ENCODE data around the gene SAPCD1.

The SAPCD1 gene

DNA sequence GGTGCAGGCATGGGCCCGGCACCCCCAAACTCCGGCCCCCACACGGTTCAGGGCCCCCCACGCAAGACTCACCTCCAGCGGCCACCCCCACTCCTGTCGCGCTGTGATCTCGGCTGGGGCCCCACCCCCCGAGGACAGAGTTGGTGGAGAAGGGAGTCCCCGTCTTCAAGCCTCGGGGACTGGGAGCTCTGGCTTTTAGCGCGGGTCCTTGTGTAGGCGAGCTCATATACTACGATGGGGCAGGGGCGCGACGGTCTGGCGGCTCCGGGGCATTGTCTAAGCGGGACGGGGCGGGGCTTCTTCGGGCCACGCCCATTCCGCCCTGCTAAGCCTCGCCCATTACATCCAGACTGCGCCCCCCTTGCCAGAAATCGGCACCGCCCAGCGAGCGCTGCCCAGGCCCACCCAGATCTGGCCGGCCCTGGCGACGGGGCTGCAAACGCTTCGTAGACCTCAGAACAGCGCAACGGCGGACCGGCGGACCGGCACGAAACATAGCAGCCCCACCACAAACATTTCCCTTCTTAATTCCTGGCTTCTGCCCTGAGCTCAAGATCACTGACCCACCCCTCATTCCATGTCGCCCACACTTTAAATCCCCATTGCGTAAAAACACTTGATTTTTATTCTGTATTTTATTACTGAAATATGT is 32.4 kb upstream of the SAPCD1 start:
- DNase-seq = peak; percentile 83

DNA sequence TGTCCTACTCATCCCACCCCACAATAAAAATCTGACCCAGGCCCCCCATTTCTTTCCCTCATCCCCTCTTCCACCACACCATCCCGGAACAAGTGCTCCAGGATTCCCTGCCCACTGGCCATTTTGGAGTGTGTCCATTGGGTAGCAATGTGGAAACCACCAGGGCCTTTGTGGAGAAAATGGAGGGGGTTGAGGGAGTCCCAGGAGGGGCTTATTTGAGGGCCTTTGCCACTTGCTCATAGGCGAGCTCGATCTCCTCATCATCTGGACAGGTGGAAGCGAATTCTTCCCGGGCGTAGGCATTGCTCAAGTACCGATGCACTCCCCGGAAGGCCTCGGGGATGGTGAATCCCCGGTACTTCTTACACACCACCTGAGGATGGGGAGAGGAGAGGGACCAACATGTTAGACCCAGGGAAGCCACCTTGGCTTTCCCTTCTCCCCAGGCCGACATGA is 31.8 kb upstream of the SAPCD1 start:
- no peak for DNase-seq

DNA sequence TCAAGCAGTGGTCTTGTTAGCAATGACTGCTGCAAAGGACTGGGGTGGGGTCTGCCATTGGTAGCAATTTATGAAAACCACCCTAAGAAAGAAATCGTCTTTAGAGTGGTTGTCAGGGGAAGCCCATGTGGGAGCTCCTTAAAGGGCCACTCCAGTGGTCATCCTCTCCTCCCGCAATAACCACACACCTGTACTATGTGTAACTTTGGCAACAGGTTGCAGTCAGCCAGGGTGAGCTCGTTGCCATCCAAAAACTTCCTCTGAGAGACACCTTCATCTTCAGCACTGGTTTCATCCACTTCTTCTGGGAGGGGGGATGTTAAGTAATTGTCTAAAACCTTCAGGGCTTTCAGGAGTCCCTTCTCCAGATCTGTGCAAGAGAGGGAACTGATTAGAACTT is 30.4 kb upstream of the SAPCD1 start:
- DNase-seq = no peak

DNA sequence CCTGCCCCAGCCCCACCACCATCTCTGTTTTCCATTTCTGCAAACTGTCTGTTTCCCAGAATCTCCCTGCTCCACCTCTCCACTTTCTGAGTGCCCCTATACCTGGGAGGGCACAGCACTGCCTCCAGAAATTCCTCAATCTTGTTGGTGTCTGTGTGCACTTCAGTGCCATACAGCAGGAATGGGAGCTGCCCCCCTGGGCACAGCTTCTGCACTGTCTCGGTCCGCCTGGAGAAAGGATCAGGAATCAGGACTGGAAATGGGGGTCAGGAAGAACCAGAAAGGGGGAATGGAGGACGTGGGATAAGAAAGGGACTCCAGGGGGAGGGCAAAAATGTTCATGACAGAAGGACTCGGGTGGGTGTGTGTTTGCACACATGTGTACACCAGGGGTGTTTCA is 28.7 kb upstream of the SAPCD1 start:
- no peak for DNase-seq

DNA sequence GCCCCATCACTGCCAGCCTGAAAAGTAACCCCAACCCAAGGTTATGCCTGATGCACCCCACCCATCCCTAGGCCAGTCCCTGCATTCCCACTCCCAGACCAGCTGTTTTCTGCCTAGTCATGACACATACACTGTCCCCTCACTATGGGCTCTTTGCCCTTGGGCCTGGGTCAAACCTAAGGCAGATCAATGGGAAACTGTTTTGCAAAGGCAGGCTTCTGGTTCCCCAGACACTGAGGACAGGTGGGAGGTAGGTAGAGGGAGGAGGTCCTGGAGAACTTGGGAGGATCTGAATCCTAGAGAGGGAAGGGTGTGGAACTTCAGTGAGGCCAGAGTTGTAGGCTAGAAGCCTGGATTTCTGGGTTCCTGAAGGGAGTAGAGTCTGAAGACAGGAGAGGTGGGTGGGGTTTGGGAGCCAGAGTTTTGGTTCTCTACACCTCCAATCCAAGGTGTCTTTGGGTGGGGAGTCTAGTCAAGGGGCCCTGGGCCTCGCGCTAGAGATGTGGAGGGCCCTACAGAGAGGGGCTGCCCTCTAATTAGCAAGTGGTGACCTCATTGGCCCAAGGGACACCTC is 28.1 kb upstream of the SAPCD1 start:
- no peak for DNase-seq

DNA sequence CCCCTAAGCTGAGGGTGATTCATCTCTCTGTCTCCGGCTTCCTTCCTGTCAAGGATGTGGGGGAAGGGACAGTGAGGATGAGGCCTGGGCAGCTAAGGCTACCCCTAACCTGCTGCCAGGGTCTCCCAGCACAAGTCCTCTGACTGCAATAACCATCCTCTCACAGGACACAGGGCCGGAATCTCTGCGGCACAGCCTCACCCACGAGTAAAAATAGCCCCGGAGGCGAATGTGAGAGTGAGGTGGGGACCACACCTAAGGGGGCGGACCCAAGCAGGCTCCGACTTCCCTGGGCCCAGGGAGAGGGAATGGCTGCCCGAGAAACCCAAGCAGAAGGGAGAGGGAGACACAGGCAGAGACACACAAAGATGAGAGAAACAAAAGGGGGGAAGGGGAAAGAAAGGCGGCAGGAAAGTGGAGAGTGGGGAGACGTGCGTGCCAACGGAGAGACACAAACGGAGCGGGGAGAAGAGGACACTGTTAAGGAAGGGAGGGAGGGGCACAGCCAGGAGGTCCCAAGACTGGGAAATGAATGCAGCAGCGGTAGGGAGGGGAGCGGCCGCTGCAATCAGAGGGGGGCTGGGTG is 27.5 kb upstream of the SAPCD1 start:
- peak; percentile 75 for DNase-seq

DNA sequence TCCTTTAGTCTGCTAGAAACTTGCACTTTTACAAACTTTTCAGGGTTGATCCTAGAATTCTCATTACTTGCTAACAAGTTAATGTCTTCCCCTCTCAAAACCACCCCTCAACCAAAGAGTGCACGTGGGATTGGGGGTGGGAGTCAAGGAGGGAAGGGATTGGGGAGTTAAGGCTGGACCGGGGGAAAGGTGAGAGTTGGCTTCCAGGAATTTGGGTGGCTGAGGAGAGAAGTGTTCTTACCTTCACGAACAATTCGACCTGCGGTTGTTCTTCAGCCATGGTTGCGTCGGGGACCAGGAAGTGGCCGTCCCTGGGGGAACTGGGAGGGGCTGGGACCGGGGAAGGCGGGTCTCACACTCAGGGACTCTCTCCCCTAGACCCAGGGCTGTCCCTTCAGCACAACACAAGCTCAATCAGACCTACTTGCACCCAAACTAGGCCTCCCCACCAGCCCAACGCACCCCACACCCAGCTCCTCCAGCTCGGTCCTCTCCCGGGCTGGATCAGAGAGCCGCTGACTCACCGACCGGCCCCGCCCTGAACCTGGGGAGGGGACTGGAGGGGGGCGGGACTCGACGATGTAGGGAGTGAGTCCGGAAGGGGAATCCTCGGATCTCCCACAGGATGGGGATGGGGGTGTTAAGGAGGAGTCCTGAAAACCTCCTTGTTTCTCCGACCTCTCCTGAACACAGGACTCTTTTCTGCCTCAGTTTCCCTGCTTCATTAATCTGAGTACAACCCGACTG is 26.3 kb upstream of the SAPCD1 start, which contains the start of gene CLIC1:
CLIC1 (minus strand) TSS at position 510 of the 747 bp plus-strand sequence; CDS start at position 280, 230 bp downstream.
- peak; percentile 83 for DNase-seq

DNA sequence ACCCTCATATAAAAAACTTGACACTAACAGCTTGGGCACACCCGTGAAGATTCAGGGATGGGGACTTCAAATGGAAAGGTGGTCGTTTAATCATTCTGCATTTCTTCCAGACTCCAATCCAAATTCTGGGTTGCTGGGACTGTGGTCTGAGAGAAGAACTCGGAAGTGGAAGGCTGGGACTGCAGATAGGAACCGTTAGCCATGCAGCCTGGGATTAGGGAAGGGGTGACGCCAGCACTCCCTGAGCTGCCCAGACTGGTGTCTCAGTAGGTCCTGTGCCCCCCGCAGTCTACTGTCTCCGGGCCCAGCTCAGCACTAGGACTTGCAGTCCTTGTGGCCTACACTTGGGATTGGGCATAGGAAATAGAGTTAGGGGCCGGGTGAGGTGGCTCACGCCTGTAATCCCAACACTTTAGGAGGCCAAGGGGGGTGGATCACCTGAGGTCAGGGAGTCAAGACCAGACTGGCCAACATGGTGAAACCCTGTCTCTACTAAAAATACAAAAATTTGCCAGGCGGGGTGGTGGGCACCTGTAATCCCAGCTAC is 25.6 kb upstream of the SAPCD1 start:
- no peak for DNase-seq

DNA sequence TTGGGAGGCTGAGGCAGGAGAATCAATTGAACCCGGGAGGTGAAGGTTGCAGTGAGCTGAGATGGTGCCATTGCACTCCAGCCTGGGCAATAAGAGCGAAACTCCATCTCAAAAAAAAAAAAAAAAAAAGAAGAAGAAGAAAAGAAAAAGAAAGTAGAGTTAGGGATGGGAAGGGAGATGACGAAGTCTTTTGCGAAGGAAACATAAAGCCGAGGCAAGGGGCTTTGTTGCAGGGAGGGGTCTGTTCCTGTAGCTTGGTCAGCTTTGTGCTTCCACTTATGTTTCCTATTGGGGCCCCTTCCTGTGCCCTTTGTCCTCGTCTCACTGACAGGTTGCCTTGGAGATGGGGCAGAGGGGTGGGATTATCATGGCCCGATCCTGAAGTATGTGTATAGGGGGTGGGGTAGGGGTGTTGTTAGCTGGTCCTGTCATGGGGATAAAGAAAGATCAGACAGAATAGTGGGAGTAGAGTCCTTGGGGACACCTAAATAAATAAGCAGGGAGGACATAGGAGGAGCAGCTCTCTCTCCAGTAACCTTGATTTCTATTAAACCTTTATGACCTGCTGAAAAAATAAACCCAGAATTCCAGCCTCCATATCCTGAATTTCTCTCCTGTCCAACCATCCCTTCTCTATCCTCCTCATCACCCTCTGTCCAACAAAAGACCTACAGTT is 25.0 kb upstream of the SAPCD1 start:
- DNase-seq = no peak

DNA sequence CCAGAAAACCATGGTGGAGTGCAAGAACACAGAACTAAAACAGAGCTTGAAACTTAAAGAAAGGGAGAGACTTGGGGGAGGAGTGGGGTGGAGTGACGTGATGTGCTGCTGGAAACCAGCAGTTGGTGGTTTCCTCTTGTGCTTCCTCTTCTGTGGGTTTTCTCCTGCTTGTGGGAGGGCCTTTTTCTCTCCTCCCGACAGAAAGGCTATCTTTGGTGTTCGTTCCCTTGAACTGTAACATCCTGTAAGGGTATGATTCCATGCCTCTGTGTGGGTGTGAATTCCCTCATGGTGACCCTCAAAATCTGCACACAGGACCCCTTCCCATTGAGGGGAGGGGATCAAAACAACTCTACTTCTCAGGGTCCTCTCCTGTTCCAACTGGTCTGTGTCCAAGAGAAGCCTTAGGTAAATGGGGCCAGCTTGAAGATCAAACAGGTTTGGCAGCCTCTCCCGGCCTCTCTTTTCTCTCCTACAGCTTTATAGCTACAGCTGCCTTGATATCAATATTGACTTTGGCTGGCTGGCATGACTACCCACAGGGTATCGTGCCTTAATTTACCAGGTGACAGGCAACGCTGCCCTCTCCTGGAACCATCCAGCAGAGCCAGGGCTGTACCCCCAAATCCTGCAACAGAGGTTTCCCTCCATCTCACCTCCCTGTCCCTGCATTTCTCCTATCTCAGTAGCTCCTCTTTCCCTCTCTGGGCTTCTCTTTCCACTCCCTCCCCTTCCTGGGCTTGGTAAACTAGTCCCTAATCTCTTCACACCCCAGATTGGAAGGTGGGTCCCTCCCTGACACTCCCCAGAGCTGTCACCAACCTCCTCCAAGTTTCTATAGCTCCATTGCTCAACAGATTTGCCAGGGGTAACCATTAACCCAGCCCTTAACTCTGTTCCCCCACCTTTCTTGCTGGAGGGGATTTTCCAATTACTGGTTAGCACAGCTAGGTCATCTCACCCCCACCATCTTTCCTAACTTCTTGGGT is 24.2 kb upstream of the SAPCD1 start:
- peak; percentile 85 for DNase-seq

DNA sequence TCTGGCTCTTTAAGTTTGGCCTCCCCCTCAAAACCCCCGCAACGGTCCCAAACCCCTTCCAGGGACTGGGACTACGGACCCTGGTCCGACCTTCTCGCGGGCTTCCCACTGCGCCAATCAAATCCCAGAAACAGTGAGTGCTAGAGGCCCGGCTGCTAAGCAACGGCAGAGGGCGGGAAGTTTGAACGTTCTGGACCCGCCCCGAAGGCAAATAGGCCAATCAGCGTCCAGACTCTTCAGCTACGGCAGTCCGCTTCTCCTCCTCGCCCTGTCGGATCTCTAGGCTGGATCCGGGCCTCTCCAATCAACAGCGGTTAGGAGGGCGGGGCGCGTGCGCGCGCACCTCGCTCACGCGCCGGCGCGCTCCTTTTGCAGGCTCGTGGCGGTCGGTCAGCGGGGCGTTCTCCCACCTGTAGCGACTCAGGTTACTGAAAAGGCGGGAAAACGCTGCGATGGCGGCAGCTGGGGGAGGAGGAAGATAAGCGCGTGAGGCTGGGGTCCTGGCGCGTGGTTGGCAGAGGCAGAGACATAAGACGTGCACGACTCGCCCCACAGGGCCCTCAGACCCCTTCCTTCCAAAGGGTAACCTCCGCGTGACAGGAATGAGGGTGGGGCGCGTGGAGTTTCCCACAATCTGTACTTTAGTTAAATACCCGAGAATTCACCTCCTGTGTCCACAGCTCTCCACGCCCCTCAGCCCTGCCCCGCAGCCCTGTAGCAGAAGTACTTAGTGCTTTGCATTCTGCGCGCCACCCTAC is 22.6 kb upstream of the SAPCD1 start, which contains the start of gene MSH5:
MSH5 (plus strand) TSS at position 367 of the 758 bp plus-strand sequence. CDS start 462 bp downstream, outside the sequence.
- DNase-seq = peak; percentile 99

DNA sequence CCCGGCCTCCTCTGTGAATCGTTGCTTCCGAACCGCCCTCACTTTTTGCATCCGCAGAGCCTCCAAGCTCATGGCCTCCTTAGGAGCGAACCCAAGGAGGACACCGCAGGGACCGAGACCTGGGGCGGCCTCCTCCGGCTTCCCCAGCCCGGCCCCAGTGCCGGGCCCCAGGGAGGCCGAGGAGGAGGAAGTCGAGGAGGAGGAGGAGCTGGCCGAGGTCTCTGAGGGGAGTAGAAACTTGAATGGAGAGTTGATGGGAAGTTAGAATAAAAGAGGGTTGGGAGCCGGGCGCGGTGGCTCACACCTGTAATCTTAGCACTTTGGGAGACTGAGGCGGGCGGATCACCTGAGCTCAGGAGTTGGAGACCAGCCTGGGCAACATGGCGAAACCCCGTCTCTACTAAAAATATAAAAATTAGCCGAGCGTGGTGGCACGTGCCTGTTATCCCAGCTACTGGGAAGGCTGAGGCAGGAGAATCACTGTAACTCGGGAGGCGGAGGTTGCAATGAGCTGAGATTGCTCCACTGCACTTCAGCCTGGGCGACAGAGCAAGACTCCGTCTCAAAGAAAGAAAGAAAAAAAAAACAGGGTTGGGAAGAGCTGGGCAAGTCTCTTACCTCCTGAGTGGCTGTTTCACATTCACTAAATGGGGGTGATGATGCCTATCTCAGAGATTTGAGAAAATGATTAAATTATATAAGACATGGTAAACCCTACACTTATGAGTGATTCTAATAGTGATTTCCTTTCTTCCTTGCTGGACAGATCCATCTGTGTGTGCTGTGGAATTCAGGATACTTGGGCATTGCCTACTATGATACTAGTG is 21.8 kb upstream of the SAPCD1 start:
- no peak for DNase-seq

DNA sequence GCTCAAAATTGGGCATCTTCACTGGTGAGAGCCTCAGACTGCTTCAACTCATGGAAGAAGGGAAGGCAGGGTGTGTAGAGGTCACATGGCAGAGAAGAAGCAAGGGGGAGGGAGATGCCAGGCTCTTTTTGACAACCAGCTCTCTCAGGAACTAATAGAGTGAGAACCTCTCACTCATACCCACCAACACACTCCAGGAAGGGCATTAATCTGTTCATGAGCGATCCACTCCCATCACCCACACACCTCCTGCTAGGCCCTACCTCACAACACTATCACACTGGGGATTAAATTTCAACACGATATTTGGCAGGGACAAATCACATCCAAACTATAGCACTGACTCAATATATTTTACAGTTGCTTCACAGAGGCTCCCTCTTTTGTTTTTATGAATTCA is 20.6 kb upstream of the SAPCD1 start:
- no peak for DNase-seq

DNA sequence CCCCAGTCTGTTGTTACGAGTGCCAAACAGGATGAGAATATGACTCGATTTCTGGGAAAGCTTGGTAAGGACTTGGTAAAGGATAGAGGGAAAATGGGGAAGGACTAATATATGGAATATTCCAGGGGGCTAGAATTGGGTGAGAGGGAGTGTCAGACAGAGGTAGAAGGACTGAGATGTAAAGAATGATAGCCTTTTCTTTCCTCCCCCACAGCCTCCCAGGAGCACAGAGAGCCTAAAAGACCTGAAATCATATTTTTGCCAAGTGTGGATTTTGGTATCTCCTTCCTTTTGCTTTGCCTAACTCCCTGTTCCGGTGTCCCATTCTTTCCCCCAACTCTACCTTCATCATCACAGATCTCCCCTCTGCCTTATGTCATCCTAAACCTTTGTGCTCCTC is 19.6 kb upstream of the SAPCD1 start:
- DNase-seq = no peak

DNA sequence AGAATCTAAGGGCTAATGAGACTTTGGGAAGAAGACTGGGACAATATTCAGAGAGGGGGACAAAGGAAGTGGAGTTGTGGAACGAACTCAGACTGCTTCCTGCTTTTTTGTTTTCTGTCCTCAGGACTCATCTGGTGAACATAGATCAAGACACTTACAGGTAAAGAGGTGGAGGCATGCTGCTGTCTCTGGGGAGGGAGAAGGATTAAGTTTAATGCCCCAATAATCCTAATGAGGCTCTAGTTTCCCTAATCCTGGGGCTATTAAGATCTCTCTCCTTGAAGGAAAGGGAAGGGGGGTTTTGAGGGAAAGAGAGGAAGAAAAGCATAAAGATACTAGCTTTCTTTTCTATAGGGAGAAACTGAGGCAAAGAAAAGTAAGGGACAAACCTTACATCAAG is 18.0 kb upstream of the SAPCD1 start:
- DNase-seq = no peak

DNA sequence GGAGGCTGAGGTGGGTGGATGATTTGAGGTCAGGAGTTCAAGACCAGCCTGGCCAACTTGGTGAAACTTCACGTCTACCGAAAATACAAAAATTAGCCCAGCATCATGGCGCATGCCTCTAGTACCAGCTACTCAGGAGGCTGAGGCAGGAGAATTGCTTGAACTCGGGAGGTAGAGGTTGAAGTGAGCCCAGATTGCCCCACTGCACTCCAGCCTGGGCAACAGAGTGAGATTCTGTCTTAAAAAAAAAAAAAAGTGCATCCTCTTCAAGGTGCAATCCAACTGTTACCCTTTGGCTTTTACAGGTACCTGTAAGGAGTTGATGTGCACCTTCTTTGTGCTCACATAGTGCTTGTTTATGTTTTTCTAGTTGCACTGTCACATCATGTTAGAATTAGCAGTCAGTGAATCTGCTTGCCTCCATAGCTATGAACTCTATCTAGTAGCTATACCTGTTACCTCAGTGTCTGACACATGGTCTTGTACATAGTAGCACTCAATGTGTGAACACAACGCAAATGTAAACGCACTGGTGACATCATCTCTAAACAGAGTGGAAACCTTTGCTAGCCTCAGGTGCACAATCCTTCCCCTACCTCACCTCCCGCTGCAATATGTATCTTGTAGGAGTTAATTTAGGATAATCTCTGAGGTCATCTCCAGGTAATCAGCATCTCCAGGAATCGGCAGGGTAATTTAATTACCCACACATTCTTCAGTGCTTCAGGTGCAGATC is 13.0 kb upstream of the SAPCD1 start:
- no peak for DNase-seq

DNA sequence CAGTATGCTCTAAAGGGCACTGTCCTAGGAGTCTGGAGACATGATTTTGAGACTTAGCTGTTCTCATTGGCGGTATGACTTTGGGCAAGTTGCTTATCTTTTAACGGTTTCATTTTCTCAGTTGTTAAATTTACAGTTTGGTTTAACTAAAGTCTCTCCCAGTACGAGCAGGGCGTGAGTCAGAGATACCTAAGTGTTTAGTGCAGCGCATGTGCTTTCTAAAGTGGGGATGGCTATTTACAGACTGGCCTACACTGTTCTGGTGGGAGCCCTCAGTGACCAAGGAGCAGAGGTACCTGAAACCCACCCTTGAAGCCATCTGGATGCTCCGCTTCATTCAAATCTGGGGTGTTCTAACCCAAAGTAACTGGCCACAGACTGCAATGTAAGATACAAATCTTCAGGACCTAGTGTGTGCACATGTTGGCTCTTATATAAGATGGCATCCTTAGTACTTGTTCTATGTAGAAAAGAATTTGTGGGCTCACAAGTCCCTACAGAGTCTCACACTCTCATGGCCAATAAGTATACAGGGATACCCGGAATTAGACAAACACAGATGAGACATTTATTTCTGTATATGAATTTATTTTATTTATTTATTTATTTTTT is 11.9 kb upstream of the SAPCD1 start:
- DNase-seq = peak; percentile 76

DNA sequence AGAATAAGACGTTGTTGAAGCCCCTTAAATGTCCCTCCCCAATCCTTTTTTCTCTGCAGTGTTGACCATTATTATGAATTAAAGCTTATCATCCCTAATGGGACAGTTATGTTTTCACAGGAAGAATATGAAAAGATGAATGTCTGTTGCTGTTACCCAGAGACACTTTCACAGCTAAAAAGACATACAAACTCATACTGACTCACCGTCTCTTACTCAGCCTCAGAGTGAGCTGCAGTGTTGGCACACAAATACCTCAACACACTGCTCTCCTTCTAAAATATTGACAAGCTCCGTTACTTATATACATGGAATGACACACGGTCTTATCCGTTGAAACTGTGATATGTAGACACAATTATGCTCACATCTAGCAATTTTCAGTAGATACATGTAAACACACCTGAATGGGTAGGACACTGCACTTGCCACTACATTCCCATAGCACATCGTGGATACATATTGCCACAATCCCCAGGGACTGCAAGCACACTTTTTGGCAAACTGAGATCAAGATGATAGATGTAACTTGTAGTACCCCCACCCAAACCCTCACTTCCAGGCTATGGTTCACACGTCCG is 9.6 kb upstream of the SAPCD1 start:
- DNase-seq = peak; percentile 88

All from HCEC 1CT (cell line).